T-cell (primary cell): ENCODE data around the gene MINK1. TPM values are rescaled to one million over a fixed set of nuclear protein-coding genes. Genes with fewer than 3 reads are reported as not detected.
"Not testable (repeated sequence)": the region's sequence is repeated elsewhere in the genome, so short reads cannot be mapped to it uniquely, and the experiment has no call there.

Experiments
- ATAC-seq, 4 experiments: fragments of 200-7000 bp in 3 of 4; fragments of 150-1000 bp in 1 of 4; cut with Tn5 transposase; replicated peaks in 1 of 4; 1 replicate in 3 of 4; 2 replicates in 1 of 4; pipeline ENCODE4 v1.10.0; 2021; ENCODE audit warnings: moderate library complexity in 3 of 4, mild to moderate bottlenecking in 2 of 4, moderate number of reproducible peaks in 1 of 4
- CTCF ChIA-PET, 2 donors: fragments of 300-600 bp; sonication (Branson Sonifier 250); formaldehyde crosslinking; loops; one replicate each; lab custom pipeline; 2022; ENCODE audit warnings: antibody characterized with exemption in 2 of 2; lab: Charles Lee
- POLR2A ChIA-PET, 2 donors: fragments of 300-600 bp; sonication (Branson Sonifier 250); formaldehyde crosslinking; loops; one replicate each; lab custom pipeline; 2022; ENCODE audit warnings: antibody characterized with exemption in 2 of 2; lab: Charles Lee
- DNase-seq, 35 experiments: peaks; one replicate each; pipeline versions ENCODE4 v3.0.0 to v3.0.0-alpha.2; 2013 to 2023
- H3K27ac ChIP-seq: one replicate; pipeline ENCODE4 v1.5.1; 2013; ENCODE audit warnings: low read length
- H3K27me3 ChIP-seq, 2 experiments: replicated peaks in 1 of 2; 1 replicate in 1 of 2; 2 replicates in 1 of 2; pipeline versions ENCODE4 v1.6.1 to v1.7.0; 2013; ENCODE audit warnings: low read length in 1 of 2, mixed read lengths in 1 of 2; ENCODE audit not compliant: control insufficient read depth in 2 of 2, insufficient read depth in 2 of 2; ENCODE audit errors: extremely low read depth in 1 of 2
- H3K36me3 ChIP-seq, 2 donors: 1 replicate in 1 of 2; 2 replicates in 1 of 2; pipeline versions ENCODE4 v1.6.1 to v1.7.0; 2013; ENCODE audit warnings: low read length in 1 of 2; ENCODE audit not compliant: control insufficient read depth in 2 of 2, insufficient read depth in 1 of 2; ENCODE audit errors: extremely low read depth in 1 of 2
- H3K4me1 ChIP-seq, 2 experiments: 1 replicate in 1 of 2; 2 replicates in 1 of 2; pipeline versions ENCODE4 v1.6.1 to v1.7.0; 2013; ENCODE audit warnings: low read length in 2 of 2, mixed read lengths in 1 of 2; ENCODE audit not compliant: insufficient read depth in 2 of 2, control insufficient read depth in 1 of 2; ENCODE audit errors: extremely low read depth in 1 of 2
- H3K4me3 ChIP-seq, 2 donors: 1 replicate in 1 of 2; 2 replicates in 1 of 2; pipeline versions ENCODE4 v1.5.1 to v1.7.0; 2013; ENCODE audit warnings: mild to moderate bottlenecking in 2 of 2, low read length in 1 of 2, moderate library complexity in 1 of 2; ENCODE audit not compliant: control insufficient read depth in 1 of 2; ENCODE audit errors: extremely low read depth in 1 of 2
- H3K9me3 ChIP-seq: 2 replicates; pipeline ENCODE4 v1.7.0; 2013
- H3K27ac Mint-ChIP-seq, 2 donors: one replicate each; pipeline ENCODE4 v1.8.0; 2020 to 2021; ENCODE audit warnings: mild to moderate bottlenecking in 2 of 2, mixed read lengths in 2 of 2
- H3K27me3 Mint-ChIP-seq, 2 donors: one replicate each; pipeline ENCODE4 v1.8.0; 2021 to 2022; ENCODE audit warnings: mixed read lengths in 2 of 2
- H3K36me3 Mint-ChIP-seq: one replicate; pipeline ENCODE4 v1.8.0; 2021; ENCODE audit warnings: mixed read lengths
- H3K4me1 Mint-ChIP-seq, 3 donors: one replicate each; pipeline ENCODE4 v1.8.0; 2020 to 2022; ENCODE audit warnings: mixed read lengths in 3 of 3, mild to moderate bottlenecking in 1 of 3
- H3K4me3 Mint-ChIP-seq, 3 donors: one replicate each; pipeline ENCODE4 v1.8.0; 2020 to 2022; ENCODE audit warnings: mild to moderate bottlenecking in 3 of 3, mixed read lengths in 3 of 3, moderate library complexity in 3 of 3
- H3K9me3 Mint-ChIP-seq, 3 donors: one replicate each; pipeline ENCODE4 v1.8.0; 2020 to 2022; ENCODE audit warnings: mixed read lengths in 3 of 3
- WGBS: methylation state at CpG from one replicate; pipeline ENCODE4 v1.1.5; 2013; ENCODE audit warnings: missing lambda C conversion rate; ENCODE audit not compliant: insufficient coverage; 5-methylcytosine and 5-hydroxymethylcytosine counted together
- total RNA-seq, 35 experiments: library from RNA in 6 of 35; stranded (reverse) in 6 of 35; fragments of 120-200 nt in 1 of 35; gene quantifications; one replicate each; pipeline versions ENCODE4 v1.2.1 to v1.2.4 and lab custom pipeline; 2013 to 2026

The MINK1 gene
- total RNA-seq, 5 donors from 2014 or later (not counting 1 experiment from before 2014, with no cell fraction given) = 156 to 189 (median 164) TPM

DNA sequence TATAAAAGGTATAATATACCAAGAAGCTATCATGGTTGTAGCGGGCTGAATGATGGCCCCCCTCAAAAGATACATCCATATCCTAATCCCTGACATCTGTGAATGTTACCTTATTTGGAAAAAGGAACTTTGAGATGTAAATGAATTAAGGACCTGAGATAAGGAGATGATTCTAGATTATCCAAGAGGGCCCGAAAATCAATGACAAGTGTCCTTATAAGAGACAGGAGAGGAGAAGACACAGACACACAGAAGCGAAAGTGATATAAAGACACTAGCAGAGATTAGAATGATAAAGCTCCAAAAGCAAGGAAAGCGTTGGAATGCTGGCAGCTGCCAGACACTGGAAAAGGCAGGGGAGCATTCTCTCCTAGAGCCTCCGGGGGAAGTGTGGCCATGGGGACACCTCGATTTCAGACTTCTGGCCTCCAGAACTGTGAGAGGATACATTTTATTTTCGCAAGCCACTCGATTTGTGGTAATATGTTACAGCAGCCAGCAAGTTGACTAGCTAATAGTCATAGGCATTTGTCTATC lies 86.4 kb downstream of the MINK1 start:
- Mint-ChIP-seq H3K27me3 (no peaks in the 10 kb centered on the region), H3K27ac (no peak overlapping the region), H3K36me3 (no peaks in the 10 kb centered on the region), H3K9me3 (no peaks in the 10 kb centered on the region), H3K4me3 (no peak overlapping the region), H3K4me1 (no peaks in the 10 kb centered on the region)
- ATAC-seq (no peak), DNase-seq (no peak)
- H3K36me3 ChIP-seq = no peaks in the 10 kb centered on the region
- no peaks in the 10 kb centered on the region for H3K9me3 ChIP-seq
- 98% methylated on average over 5 of the region's 8 CpGs for WGBS
- H3K4me3 ChIP-seq = no peak overlapping the region
- H3K4me1 ChIP-seq = no peaks in the 10 kb centered on the region
- ChIA-PET POLR2A (interaction anchor here (0.5 to 0.6 kb wide), 2 partner anchors 622 to 868 kb away, joined by 3 read pairs; no protein-coding TSS in a partner anchor), CTCF (interaction anchor here in 1 of 2 donors (0.7 kb wide), 1 partner anchor 139 kb away, joined by 3 read pairs; no protein-coding TSS in a partner anchor)
- H3K27me3 ChIP-seq = no peaks in the 10 kb centered on the region
- no peak overlapping the region for H3K27ac ChIP-seq

- POLR2A ChIA-PET = interaction anchor here in 1 of 2 donors (0.5 kb wide), 1 partner anchor 623 kb away, joined by 3 read pairs; no protein-coding TSS in a partner anchor
- CTCF ChIA-PET = no interaction called here
- Histone ChIP-seq H3K36me3 (no peaks in the 10 kb centered on the region), H3K4me3 (no peak overlapping the region), H3K27me3 (no peaks in the 10 kb centered on the region), H3K27ac (no peak overlapping the region), H3K9me3 (no peaks in the 10 kb centered on the region), H3K4me1 (no peaks in the 10 kb centered on the region)
- H3K4me3 Mint-ChIP-seq = no peak overlapping the region
- WGBS = 93% methylated on average over 3 of the region's 10 CpGs
- no peak overlapping the region for H3K27ac Mint-ChIP-seq
- DNase-seq (no peak), ATAC-seq (no peak)
- no peaks in the 10 kb centered on the region for H3K36me3 Mint-ChIP-seq
- H3K9me3 Mint-ChIP-seq = no peaks in the 10 kb centered on the region
- H3K27me3 Mint-ChIP-seq = no peaks in the 10 kb centered on the region
- H3K4me1 Mint-ChIP-seq = no peaks in the 10 kb centered on the region
Measured at GRCh38 chr17:4920351-4921048, 87.4 kb downstream of the MINK1 start.

DNA sequence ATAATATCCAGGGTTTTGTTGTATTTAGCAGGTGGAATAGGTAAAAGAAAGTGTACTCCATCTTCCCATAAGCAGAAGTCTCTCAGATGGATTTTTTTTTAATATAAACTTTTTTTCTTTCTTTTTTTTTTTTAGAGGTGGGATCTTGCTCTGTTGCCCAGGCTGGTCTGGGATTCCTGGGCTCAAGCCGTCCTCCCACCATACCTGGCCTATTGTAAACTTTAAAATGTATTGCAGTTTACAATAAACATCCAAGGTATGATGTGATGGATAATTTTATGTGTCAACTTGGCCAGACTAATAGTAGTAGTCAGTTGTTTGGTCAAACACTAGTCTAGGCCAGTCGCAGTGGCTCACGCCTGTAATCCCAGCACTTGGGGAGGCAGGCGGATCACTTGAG lies 88.2 kb downstream of the MINK1 start:
- H3K27me3 ChIP-seq = no peaks in the 10 kb centered on the region
- no peak for ATAC-seq
- Mint-ChIP-seq H3K4me3 (no peak overlapping the region), H3K27ac (no peak overlapping the region), H3K9me3 (no peaks in the 10 kb centered on the region), H3K4me1 (no peaks in the 10 kb centered on the region), H3K36me3 (peaks cover under 1% of the 10 kb centered on the region), H3K27me3 (no peaks in the 10 kb centered on the region)
- H3K4me3 ChIP-seq = no peak overlapping the region
- H3K9me3 ChIP-seq = no peaks in the 10 kb centered on the region
- CTCF ChIA-PET = no interaction called here
- H3K36me3 ChIP-seq = no peaks in the 10 kb centered on the region
- no peaks in the 10 kb centered on the region for H3K4me1 ChIP-seq
- DNase-seq = no peak
- no peak overlapping the region for H3K27ac ChIP-seq
- WGBS = no CpG with 5 or more reads among the region's 4 CpGs
- POLR2A ChIA-PET = no interaction called here

DNA sequence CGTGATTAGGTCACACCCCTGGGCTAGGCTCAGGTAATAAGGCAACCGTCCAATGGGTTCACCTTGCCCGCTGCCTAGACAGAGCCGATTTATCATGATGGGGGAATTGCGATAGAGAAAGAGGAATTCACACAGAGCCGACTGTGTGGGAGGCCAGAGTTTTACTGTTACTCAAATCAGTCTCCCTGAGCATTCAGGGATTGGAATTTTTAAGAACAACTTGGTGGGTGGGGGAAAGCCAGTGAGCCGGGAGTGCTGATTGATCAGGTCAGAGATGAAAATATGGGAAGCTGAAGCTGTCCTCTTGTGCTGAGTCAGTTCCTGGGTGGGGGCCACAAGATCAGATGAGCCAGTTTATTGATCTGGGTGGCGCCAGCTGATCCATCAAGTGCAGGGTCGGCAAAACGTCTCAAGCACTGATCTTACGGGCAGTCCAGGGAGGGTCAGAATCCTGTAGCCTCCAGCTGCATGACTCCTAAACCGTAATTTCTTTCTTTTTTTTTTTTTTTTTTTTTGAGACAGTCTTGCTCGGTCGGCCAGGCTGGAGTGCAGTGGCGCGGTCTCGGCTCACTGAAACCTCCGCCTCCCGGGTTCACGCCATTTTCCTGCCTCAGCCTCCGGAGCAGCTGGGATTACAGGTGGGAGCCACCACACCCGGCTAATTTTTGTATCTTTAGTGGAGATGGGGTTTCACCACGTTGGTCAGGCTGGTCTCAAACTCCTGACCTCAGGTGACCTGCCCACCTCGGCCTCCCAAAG lies 93.6 kb downstream of the MINK1 start:
- POLR2A ChIA-PET, H3K4me3 Mint-ChIP-seq, H3K4me1 Mint-ChIP-seq, H3K27ac Mint-ChIP-seq, H3K9me3 ChIP-seq, H3K27me3 ChIP-seq, H3K36me3 ChIP-seq, H3K4me1 ChIP-seq, DNase-seq, H3K4me3 ChIP-seq, ATAC-seq, H3K9me3 Mint-ChIP-seq, H3K27ac ChIP-seq, H3K27me3 Mint-ChIP-seq: not testable (repeated sequence)
- H3K36me3 Mint-ChIP-seq = peaks cover 14% of the 10 kb centered on the region
- CTCF ChIA-PET = interaction anchor here in 1 of 2 donors (0.7 kb wide), 1 partner anchor 656 kb away, joined by 3 read pairs; no protein-coding TSS in a partner anchor
- 87% methylated on average over 11 of the region's 24 CpGs for WGBS

- no peak for DNase-seq
- peaks cover 0 to 6% of the 10 kb centered on the region in 2 experiments for H3K4me1 ChIP-seq
- ChIA-PET CTCF (no interaction called here), POLR2A (no interaction called here)
- no peaks in the 10 kb centered on the region for H3K27me3 ChIP-seq
- H3K36me3 ChIP-seq = no peaks in the 10 kb centered on the region
- no peak for ATAC-seq
- peaks cover 19% of the 10 kb centered on the region for H3K36me3 Mint-ChIP-seq
- no peaks in the 10 kb centered on the region for H3K9me3 Mint-ChIP-seq
- WGBS = 97% methylated on average over 15 of the region's 18 CpGs
- H3K27ac ChIP-seq = no peak overlapping the region
- no peaks in the 10 kb centered on the region for H3K9me3 ChIP-seq
- peaks cover 10 to 13% (median 12%) of the 10 kb centered on the region in 3 donors for H3K4me1 Mint-ChIP-seq
- no peak overlapping the region for H3K27ac Mint-ChIP-seq
- no peaks in the 10 kb centered on the region for H3K27me3 Mint-ChIP-seq
- H3K4me3 Mint-ChIP-seq = no peak overlapping the region
- H3K4me3 ChIP-seq = no peak overlapping the region
Measured at GRCh38 chr17:4928881-4929280, 95.7 kb downstream of the MINK1 start.

DNA sequence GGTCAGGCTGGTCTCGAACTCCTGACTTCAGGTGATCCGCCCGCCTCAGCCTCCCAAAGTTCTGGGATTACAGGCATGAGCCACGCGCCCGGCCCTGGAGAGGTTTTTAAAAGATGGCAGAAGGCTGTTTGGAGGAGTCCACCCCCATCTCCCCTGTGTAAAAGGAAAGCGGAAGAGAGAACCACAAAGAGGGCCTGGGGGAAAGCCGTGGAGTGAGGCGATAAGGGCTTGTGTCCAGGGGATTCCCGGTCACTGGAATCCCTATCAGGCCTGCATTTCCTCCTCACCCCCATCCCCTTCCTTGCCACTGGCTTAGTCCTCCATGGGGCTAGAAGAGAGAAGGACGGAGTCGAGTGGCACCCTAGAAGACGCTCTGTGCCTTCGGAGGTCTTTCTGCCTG lies 98.8 kb downstream of the MINK1 start, which contains the start of gene GP1BA:
Gene GP1BA (plus strand): TSS at position 315 of the 400 bp plus-strand sequence. CDS start 328 bp downstream, outside the sequence.
- no peaks in the 10 kb centered on the region for H3K27me3 ChIP-seq
- DNase-seq = no peak
- Mint-ChIP-seq H3K4me3 (no peak within 1 kb of the TSS), H3K27ac (no peak within 1 kb of the TSS), H3K36me3 (peaks cover 20% of the 10 kb centered on the region), H3K9me3 (no peaks in the 10 kb centered on the region), H3K4me1 (peaks cover 23 to 32% (median 25%) of the 10 kb centered on the region in 3 donors), H3K27me3 (no peaks in the 10 kb centered on the region)
- H3K27ac ChIP-seq = no peak within 1 kb of the TSS
- no peak within 1 kb of the TSS for H3K4me3 ChIP-seq
- ChIA-PET CTCF (interaction anchor here in 1 of 2 donors (1.0 kb wide), 1 partner anchor 35 kb away, joined by 3 read pairs; the partner anchor contains the start of gene SPAG7), POLR2A (no interaction called here)
- H3K36me3 ChIP-seq = peaks cover 0 to 2% of the 10 kb centered on the region in 2 donors
- WGBS = 92% methylated on average over 4 of the region's 14 CpGs
- no peak for ATAC-seq
- H3K4me1 ChIP-seq = peaks cover 0 to 14% of the 10 kb centered on the region in 2 experiments
- no peaks in the 10 kb centered on the region for H3K9me3 ChIP-seq
